HG03039 (cell line): ENCODE measurements around the gene TCP11L2.
A peak's percentile ranks its signal among the peaks of the same experiment; 100 is the strongest.

Experiments used
- ATAC-seq: cut with Tn5 transposase; IDR thresholded peaks from one replicate; pipeline ENCODE4 v1.9.1; 2021; ENCODE audit warnings: mild to moderate bottlenecking, moderate library complexity; ENCODE audit not compliant: unreplicated experiment

TCP11L2 gene

DNA sequence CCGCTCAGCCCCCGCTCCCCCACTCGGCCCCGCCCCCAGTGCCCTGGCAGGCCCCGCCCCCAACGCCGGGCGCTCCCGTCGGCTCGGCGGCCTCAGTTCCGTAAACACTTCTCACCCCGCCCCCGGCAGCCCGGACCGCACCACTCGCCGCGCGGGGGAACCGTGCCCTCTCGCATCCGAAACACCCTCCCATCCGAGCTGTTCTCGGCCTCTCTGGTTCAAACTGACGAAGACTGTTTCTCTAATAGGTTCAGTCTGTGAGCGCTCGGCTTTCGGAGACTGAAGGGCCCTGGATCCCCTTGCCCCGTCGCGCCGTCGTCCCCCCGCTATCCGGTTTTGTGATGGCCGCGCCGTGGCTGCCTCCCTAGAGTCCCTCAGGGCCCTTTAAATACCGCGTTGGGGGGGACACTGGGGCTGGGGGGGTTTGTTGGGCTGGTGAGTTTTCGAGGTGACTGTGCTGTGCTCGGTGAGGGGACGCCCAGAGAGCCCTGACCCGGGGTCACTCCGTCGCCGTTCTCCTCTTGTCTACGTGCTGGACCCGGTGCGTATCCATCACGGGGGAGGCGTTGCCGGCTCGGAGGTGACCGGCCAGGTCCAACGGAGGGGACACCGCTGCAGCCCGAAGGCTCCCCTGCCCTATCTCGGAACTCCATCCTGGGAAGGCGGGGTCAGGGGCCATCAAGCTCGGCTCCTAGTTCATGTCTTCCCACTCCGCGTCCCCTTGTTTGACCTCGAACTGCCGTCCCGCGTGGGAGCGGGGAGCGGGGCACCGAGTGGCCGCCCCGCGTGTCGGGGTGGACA, at the start of gene TCP11L2:
TSS of gene TCP11L2 (plus strand) at position 333 of the 801 bp plus-strand sequence. CDS start 8,343 bp downstream, outside the sequence.
- peak; percentile 63 for ATAC-seq

DNA sequence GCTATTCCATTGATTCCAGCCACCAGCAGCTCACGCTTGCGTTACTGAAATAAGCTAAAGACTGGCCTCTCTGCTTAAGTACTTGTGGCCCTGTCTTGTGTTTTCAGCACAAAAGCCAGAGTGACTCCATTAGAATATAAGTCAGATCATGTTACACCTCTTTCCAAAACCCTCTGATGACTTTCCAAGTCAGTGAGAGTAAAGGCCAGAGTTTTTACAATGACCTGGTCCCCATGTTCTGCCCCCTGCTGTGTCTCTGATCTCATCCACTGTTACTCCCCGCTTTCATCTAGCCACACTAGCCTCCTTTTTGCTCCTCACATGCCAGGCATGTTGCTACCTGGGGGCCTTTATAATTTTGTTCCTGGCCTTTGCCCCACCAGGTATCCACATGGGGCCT, 47.8 kb upstream of the TCP11L2 start:
- no peak for ATAC-seq

DNA sequence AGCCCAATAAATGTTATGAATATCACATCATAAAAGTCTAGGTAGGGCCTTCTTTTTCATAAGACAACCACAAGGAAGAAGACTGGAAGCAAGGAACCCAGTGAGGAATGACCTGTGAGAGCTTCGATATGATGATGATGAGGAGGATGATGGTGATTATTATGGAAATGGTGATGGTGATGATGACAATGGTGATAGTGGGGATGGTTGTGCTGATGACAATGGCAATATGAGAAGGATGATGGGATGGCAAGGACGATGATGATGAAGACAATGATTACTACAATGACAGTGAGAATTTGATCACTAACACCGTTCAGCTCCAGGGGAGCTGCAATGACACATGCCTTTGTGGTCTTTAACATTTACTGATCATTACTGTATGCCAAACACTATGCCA, 47.0 kb upstream of the TCP11L2 start:
- no peak for ATAC-seq

DNA sequence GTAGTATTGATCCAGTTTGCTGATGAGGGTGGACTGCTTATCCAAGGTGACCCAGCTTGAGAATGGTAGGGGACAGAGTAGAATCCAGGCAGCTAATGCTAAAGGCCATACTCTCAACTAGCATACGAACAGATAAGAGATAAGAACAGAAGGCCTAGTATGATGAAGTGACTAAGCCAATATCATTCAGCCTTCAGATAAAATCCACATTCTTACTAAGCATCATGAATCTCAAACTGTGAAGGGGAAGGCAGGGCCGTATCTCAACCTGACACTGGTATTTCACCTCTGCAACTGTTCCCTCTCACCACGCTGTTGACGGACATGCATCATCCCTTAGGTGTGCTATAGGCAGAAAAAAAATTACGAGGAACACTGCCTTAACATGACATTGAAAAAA, 46.6 kb upstream of the TCP11L2 start:
- ATAC-seq, result no peak

DNA sequence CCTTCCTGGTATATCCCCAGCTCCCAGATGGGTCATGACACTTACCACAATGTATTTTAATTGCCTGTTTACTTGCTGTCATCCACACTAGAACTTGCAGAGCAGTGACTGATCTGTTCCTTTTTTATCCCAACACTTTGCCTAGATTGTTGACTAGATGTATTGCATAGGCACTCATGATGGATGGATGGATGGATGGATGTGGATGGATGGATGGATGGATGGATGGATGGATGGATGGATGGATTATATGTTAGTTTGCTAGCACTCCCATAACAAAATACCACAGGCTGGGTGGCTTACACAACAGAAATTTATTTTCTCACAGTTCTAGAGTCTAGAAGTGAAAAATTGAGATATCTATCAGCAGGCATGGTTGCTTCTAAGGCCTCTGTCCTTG, 46.0 kb upstream of the TCP11L2 start:
- no peak for ATAC-seq

DNA sequence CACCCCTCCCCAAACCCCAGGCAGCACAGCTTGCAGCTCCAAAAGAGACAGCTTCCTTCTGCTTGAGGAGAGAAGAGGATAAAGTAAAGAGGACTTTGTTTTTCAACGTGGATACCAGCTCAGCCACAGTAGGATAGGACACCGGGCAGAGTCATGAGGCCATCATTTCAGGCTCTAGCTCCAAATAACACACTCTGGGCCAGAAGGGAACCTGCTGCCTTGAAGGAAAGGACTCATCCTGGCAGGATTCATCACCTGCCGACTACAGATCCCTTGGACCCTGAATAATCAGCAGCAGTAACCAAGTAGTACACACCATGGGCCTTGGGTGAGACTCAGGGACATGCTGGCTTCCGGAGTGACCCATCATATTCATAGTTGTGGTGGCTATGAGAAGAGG, 44.3 kb upstream of the TCP11L2 start:
- no peak for ATAC-seq

DNA sequence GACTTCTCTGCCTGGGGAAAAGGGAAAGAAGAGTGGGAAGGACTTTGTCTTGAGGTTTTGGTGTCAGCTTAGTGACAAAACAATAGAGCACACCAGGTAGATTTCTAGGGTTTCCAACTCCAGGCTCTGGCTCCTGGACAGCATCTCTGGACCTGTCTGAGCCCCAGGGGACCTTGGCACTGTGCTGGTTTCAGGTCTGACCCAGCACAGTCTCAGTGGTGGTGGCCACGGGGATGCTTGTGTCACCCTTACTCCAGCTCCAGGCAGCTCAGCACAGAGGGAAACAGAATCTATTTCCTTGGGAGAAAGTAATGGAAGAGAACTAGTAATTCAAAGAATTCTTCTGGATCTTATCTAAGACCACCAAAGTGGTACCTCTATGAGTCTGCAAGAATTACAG, 43.6 kb upstream of the TCP11L2 start:
- ATAC-seq, result no peak

DNA sequence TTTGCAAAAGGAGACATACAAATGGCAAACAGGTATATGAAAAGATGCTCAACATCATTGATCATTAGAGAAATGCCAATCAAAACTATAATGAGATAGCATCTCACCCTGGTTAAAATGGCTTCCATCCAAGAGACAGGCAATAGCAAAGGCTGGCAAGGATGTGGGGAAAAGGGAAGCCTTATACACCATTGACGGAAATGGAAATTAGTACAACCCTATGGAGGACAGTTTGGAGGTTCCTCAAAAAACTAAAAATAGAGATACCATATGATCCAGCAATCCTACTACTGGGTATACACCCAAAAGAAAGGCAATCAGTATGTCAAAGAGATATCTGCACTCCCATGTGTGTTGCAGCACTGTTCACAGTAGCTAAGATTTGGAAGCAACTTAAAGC, 37.4 kb upstream of the TCP11L2 start:
- no peak for ATAC-seq

DNA sequence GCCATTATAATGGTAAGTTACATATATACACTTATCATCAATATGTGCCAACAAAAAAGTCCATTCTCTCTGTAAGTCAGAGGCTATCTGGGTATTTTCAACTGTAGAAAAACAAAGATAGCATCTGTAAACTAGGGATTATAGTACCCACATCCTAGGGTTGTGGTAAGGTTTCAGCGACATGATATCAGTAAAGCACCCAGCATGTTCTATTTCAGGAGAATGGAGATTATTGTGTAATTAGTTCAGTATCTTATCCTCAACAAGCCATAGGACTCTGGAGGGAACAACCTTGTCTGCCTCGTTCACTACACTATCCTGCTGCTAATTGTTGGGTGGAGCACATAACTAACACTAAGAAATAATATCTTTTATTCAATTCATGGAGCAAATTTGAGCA, 35.0 kb upstream of the TCP11L2 start:
- ATAC-seq, result no peak

DNA sequence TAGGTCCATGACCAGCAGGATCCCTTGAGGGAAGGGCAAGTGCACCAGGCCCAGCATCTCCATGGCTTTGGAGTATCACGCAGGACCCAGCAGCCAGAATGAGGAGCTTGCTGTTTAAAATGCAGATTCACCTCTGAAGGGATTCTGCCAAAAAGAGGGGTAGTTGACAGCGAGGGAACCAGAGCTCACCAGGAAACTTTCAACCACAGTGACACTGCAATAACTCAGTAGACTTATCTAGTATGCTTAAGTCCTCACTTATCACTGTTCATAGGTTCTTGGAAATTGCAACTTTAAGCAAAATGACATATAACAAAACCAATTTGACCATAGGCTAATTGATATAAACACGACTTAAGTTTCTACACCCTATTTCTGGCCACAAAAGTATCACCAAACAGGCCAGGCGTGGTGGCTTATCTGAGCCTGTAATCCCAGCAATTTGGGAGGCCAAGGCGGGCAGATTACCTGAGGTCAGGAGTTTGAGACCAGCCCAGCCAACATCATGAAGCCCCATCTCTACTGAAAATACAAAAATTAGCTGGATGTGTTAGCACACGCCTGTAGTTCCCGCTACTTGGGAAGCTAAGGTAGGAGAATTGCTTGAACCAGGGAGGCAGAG, 33.3 kb upstream of the TCP11L2 start:
- ATAC-seq, result no peak

DNA sequence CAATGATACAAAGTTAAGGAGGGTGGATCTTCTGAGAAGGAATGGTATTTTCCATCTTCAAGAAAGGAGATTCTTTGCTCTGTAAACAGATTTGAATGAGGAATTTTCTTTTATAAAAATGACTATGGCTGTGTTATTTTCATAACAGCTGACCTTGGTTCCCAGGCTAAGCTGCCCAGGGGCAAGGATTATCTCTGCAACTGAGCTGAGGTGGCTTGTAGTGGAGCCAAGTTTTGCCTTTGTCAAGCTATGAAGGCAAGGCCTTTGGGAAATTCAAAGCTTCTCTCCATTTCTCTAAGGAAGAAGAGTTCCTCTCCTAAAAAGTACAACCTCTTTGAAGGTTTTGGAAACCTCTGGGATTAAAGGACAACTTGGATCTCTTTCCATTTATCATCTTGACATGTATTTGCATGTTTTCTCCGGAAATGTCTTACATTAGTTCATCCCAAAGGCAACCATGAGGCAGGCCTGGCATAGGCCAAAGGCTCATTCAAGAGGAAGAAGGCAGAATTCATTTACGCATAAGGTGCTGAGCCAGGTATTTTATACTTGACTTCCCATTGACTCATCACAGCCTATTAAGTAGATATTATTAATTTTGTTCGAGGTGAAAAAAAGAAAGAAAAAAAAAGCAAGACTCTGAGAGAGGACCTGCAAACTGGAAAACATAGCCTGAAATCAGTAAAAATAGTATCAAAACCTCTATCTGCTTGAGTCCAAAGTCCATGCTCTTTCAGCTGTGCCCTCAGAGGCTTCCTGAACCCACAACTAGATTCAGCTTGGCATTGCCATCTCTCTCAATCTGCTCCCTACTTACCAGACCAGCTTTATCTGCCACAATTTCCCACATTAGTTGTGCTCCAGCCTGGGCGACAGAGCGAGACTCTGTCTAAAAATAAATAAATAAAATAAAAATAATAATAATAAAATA, 30.7 kb upstream of the TCP11L2 start:
- ATAC-seq, result no peak

DNA sequence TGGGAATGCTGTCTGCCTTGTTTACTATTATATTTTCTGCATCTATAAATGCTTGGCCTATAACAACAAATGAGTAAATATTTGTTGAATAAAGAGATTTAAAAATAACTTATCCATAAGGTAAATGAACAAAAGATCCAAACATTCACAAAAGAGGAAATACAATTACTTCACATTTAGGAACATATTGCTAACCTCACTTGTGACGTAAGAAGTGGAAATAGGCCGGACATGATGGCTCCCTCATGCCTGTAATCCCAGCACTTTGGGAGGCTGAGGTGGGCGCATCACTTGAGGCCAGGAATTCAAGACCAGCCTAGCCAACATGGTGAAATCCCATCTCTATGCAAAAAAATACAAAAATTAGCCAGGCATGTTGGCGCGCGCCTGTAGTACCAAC, 29.0 kb upstream of the TCP11L2 start:
- ATAC-seq, result no peak

DNA sequence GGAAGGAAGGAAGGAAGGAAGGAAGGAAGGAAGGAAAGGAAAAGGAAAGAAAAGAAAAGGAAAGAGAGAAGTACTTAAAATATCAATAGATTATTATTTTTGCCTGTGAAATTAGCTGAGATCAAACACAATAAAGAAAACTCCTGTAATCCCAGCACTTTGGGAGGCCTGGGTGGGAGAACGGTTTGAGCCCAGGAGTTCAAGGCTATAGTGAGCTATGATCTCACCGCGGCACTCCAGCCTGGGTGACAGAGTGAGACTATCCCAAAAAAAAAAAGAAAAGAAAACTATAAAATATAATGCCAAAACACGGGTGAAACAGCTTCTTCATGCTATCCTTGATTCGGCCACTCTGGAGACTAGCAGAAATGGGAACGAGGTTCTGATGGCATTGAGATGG, 28.5 kb upstream of the TCP11L2 start:
- ATAC-seq, result no peak

DNA sequence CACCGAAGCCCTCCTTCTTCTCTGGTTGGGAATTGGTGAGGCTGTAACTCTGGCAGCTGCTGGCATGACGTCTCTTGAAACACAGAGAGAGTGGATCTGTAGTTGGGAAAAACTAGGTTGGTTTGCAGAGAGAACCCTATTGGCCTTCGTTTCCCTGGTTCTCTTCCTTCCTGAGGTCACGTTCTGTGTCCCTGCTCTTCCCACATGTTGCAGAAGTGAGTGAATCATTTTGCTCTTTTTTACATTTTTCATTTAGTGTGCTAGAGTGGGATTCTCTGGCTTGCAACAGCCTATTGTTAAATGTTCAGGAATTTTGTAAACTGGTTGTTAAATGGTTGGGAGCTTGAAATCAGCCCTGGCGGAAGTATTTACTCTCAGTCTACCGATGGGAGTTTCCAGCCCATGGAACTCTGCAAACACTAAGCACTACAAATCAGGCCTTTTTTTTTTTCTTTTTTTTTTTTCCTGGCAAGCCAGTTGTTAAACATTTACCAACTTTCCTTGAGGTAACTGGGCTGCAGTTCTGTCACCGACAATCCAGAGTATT, 27.9 kb upstream of the TCP11L2 start:
- ATAC-seq, result no peak

DNA sequence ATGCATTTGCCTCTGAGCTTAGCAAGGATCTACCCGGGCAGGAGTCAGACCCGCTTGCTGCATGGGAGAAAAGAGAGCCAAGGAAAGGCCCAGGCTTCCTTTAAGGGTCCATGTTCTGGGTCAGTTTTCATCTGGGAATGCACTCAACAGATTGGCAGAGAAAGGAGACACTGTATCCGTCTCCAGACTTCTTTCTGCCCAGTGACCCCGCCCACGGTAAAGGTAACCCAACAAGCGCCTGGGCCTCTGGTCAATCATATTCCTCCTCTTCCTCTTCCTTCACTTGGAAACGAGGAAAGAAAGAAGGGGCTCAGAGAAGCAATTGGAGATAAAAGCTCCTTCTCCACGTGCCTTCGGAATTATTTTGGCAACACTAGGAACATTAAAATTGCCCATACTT, 27.1 kb upstream of the TCP11L2 start:
- no peak for ATAC-seq

DNA sequence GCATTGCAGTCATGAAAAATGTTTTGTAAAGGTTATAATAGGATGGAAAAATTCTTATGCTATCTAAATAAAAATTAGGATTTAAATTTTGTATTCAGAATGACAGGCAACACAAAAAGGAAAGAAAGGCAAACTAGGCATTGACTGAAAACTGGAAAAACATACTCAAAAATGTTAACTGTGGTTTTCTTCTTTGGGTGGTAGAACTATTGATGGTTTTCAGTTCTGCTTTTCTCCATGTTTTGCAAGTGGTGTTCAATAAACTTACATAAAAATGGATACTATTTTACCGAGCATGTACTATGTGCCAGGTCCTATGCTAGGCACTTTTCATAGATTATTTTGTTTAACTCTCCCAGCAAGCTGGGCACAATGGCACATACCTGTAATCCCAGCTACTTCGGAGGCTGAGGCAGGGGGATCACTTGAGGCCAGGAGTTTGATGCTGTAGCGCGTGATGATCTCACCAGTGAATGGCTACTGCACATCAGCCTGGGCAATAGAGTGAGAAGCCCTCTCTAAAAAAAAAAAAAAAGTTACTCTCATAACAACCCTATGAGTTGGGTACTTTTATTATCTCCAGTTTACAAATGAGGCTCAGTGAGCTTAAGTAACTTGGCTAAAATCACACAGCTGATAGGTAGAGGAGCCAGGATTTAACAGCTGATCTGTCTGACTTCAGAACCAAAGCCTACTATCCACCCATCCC, 26.3 kb upstream of the TCP11L2 start:
- peak; percentile 66 for ATAC-seq

DNA sequence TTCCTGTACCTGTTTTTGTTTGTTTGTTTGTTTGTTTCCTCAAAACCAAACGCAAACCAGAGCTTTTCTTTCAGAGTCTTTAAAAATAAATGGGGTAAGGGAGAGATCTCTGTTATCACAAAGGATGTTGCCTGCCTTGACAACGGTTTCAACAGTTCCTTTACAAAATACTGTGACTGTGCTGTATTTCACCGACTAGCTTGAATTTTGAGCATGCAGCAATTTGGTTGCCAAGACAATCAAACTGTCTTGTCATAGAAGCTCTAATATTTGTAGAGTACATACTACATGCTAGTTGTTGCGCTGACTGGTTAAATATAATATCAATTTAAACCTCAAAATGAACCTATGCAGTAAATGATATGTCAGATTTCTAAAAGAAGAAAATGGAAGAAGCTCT, 22.4 kb upstream of the TCP11L2 start:
- ATAC-seq, result no peak

DNA sequence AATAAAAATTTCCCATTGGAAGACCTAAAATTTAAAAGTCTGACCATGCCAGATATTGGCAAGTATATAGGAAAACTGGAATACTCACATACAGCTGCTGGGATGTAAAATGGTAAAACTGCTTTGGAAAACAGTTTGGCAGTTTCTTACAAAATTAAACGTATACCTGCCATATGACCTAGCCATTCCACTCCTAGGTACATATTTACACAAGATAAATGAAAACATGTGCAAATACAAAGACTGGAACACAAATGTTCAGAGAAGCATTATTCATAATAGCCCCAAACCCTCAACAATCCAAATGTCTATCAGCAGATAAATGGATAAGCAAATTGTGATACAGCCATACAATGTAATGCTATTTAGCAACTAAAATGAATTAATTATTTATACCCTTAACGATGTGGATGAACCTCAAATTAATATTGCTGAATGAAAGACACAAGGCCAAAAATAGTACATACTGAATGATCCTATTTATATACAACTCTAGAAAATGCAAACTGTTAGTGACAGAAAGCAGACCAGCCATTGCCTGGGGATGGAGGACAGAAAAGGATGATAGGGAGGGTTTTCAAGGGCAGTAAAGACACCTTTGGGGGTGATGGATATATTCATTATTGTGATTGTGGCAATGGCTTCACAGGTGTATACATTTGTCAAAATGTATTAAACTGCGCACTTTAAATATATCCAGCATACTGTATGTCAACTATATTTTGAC, 21.3 kb upstream of the TCP11L2 start:
- ATAC-seq, result no peak

DNA sequence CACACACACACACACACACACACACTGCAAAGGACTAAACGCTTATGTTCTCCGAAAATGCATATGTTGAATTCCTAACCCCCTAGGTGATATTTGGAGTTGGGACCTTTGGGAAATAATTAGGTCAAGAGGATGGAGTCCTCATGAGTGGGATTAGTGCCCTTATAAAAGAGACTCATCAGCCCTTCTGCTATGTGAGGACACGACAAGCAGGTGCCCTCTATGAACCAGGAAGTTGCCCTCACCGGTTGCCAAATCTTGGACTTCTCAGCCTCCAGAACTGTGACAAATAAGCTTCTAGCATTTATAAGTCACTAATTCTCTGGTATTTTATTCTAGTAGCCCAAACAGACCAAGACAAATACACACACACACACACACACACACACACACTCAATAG, 20.7 kb upstream of the TCP11L2 start:
- no peak for ATAC-seq
